HG03103 (cell line): ENCODE data around the gene SEPTIN7.
"Not testable (repeated sequence)": the region's sequence is repeated elsewhere in the genome, so short reads cannot be mapped to it uniquely, and the experiment has no call there.

Experiments used
- ATAC-seq: cut with Tn5 transposase; IDR thresholded peaks from one replicate; pipeline ENCODE4 v1.9.1; 2021; ENCODE audit warnings: low read depth; ENCODE audit not compliant: unreplicated experiment

SEPTIN7 gene

GRCh38 chr7:35800718-35801391, at the start of gene SEPTIN7:
SEPTIN7 (plus strand) TSS chr7:35801057; CDS start chr7:35801210, 153 bp downstream.
- ATAC-seq, result peak; percentile 73

DNA sequence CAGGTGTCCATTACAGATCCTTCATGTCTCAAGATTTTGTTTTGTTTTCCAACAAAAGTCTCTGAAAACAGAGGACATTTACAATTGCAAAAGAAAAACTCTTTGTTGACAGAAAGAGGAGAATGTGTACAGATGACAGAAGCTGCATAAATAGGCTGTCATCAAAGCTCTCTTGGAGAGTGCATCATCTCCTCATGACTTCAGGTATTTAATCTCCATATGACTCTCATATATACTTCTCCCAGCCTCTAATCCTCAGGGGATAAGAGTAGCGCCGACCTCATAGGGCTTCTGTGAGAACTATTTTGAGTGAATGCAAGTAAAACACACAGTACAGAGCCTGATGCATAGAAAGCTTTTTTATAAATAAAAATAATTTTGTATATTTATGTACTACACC, 48.1 kb upstream of the SEPTIN7 start:
- ATAC-seq, result no peak

DNA sequence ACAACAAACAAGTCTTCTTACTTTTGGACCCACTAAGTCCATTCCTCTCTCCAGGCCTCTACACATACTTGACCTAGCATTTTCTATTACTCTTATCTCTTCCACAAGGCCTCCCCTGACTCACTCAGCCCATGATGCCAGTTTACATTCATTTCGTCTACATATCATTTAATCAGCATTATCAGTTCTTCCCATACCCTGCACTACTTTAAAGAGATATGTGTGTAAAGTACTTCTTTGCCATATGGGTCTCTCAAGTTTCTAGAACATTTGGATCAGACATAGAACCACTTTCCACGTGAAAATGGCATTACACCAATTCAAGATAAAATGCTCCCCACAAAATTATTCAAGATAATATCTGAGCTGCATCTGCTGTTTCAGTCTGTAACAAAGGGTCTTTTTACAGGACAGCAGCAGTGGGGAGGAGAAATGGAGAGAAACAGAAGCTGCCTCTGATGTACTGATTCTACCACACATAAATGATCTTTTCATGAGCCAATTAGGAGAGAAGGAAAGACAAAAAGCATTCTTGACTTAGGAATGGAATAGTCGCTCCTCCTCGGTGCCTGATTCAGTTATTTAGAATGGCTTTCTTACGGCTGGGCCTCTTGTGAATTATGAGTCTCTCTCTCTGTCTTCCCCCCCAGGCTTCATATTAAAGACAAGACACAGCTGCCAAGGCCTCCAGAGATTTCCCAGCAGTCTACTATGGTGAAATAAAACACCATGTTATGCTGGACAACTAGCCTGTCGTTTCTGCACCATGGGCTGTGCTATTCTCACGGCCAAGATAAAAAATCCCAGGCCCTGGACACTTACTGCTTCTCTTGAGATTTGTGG, 46.9 kb upstream of the SEPTIN7 start:
- ATAC-seq, result no peak

DNA sequence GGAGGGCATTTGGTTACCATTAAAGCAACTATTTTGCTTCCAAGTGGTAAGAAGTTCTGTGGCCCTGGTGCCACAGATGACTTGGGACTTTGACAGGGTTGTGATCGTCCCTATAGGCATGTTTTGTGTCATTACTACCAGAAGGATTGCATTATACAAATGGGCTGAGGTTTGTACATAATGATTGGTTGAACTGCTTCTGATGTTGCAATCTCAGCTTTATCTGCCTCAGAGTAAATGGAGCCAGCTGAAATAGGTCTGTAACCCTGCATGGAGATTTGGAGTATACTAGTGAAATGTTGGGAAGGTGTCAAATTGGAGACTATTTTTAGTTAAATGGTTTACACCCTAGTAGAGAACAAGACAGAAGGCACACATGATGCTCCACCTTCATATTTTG, 46.1 kb upstream of the SEPTIN7 start:
- ATAC-seq, result no peak

- ATAC-seq, result no peak
Measured at GRCh38 chr7:35755711-35756110, 45.1 kb upstream of the SEPTIN7 start.

- ATAC-seq, result not testable (repeated sequence)
Measured at GRCh38 chr7:35756453-35756852, 44.4 kb upstream of the SEPTIN7 start.

- ATAC-seq, result no peak
Measured at GRCh38 chr7:35757574-35757973, 43.3 kb upstream of the SEPTIN7 start.

DNA sequence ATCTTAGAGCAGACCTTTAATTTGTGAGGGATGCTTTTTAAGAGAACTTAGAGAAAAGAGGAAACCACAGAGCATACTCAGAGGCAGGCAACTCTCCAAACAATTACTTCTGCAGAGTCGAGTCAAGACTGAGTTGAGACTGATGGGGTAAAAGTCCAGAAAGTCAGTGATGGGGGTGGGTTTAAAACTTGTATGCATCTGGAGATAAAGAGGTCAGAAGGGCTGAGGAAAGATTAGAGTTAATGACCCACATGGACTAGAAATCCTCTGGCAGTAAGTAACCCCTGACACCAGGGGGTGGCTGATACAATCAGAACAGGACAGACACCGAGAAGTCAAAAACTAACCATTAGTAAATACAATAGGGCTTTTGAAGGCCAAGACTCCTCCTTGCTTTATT, 42.4 kb upstream of the SEPTIN7 start:
- no peak for ATAC-seq

DNA sequence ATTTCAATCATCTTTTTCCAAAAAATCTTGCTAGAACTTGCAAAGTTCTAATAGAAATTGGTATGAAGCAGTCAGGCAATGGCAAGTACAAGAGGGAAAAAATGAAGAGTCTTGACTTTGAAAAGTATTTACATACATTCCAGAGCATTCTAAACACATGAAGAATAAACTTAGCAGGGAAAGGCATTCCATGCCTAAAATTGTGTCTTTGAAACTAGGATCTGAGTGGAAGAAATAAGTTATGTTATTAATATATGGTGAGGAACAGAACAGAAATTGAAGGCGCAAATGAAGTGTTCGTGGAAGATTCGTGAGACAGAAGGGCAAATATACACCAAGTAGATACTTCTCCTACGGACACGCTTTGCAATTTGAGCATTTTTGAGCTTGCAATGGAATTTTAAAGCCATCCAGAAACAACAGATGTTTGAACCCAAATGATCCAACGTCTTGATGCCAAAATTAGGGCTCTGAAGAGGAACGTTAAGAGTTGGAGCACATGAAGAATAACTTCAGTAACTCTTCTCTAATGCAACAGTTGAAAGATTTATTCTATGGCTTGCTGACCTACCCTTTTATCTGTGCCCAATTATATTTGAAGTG, 40.6 kb upstream of the SEPTIN7 start:
- ATAC-seq, result no peak

DNA sequence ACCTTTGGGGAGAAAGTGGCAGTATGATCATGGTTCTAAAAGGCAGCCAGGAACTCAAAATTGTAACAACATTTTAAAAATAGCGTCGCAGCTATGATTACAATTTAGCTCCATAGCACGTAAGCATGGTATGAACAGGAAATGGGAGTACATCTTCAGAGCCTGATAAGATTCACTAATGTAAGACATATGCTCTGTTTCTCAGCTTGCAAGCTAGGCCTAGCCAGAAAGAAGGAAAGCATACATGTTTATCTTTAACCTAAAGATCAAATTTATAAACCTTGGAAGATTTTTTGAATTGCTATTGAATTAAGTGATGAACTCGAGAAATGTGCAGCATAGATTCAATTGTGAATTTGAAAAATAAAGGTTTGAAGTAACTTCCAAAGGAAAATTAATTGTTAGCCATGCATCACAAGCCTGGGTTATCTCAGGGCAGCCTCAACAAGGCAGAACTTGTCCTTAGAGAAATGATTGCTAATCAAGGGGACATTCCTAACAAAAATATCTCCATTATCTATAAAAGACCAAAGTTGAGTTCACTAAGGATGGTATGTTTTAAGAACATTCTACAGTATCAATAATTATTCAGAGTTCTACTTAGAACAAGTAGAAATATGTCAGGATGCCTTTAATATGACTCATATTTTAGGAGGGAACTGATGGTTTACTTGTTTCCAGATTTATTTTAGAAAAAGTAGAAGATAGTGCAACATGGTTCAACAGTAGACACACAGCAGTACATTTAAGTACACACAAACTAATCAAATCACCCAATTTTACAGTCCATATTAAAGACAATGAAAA, 38.8 kb upstream of the SEPTIN7 start:
- no peak for ATAC-seq

DNA sequence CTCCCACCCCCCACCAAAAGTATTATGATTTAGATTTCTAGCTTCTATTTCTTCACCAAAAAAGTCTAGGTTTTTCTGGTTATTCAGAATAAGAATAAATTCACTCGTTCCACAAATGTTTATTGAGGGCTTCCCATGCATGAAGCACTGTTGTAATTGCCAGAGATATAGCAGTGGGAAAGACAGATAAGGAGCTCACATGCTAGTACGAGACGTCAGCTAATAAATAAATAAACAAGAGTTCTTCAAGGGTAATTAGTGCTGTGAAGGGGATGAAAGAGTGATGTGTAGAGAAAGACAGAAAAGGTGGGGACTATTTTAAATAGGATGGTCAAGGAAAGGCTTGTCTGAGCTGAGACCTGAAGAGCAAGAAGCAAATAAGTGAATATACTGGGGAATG, 38.1 kb upstream of the SEPTIN7 start:
- no peak for ATAC-seq

GRCh38 chr7:35768346-35768745, 32.5 kb upstream of the SEPTIN7 start:
- no peak for ATAC-seq

- ATAC-seq, result no peak
Measured at GRCh38 chr7:35771776-35772175, 29.1 kb upstream of the SEPTIN7 start.

DNA sequence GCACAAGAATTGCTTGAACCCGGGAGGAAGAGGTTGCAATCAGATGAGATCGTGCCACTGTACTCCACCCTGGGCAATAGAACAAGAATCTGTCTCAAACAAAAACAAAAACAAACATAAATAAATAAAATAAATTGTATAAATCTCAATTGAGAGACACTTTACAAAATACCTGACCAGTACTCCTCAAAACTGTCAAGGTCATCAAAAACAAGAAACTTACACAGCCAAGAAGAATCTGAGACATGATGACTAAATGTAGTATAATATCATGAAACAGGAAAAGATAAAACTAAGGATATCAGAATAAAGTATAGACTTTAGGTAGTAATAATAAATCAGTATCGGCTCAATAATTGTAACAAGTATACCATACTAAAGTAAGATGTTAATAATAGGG, 26.9 kb upstream of the SEPTIN7 start:
- no peak for ATAC-seq

DNA sequence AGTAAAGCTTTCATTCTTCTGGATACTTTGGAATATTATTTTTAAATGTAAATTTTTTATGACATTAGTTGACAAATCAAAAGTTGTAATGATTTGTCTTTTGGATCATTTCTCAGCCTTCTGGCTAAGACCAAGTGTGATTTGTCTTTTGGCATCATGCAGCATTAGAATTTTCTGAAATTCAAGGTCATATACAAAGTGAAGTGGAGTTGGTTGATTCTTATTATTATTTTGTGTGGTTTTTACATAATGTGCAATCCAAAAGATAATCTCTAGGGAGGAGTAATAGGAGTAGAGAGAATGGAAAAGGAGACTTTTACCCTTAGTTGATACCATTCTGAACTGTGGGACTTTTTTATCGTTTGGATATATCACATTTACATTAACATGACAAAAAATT, 24.2 kb upstream of the SEPTIN7 start:
- no peak for ATAC-seq

- no peak for ATAC-seq
Measured at GRCh38 chr7:35777121-35777520, 23.7 kb upstream of the SEPTIN7 start.

- ATAC-seq, result no peak
Measured at GRCh38 chr7:35780070-35780469, 20.8 kb upstream of the SEPTIN7 start.

DNA sequence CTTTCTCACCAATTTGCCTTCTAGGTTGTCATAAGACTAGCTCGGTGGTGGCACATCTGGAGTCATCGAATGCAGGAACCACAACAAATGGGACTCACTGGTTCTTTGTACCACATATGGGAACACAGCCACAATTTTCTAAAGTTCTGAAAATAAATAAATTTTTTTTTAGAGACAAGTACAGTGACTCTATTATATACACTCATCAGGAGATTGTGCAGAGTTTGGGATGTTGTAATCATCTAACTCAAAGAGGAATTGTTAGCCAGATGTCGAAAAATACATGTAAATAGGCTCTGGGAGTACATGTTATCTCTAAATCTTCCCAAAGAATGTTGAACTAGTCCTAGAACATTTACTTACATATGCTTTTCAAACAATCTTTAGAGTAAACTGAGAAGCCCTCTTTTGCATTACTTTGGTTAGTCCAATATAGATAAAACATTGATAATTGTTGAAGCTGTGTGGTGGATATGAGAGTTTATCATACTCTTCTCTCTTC, 19.6 kb upstream of the SEPTIN7 start:
- ATAC-seq, result no peak

DNA sequence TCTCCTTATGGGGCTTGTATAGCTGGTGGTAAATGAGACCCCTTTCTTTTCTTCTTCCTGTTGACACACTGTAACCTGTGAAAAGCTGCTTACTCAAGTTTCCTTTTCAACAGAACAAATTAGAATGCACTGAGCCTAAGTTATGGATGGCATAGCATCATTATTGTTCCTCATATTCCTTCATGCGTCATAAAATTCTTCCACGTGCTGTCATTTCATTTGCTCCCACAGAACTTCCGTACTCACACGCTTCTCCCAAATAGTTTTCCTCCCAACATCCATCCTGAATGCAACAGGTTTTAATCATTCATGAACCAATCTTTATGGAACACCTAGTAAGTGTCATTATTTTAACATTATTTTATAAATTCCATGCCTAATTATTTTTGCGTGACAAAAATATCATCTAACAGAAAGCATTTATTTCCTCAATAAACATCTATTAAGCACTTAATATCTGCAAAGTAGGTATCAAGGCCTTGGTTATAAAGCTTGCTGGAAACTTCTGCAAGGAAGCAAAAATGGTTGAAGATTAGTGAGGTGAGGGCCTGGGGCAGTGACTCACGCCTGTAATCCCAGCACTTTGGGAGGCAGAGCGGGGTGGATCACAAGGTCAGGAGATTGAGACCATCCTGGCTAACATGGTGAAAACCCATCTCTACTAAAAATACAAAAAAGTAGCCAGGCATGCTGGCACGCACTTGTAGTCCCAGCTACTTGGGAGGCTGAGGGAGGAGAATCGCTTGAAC, 18.9 kb upstream of the SEPTIN7 start:
- ATAC-seq, result no peak

DNA sequence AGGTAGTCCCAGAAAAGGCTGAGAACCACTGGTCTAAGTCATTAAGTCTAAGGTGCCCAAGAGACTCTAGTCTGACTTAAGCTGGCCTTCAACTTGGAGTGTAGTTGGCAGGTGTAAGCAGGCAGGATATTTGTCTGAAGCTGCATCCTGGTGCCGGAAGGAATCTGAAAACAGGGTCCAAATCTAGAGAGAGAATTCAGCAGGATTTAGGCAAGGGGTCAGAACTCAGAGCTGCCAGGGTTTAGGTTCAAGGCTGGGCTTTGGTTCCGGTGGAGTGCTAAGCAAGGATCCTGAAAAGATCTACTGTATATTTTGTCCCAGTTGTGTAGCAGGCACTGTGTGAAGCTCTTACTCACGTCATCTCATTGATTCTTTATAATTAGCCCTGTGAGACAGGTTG, 16.5 kb upstream of the SEPTIN7 start:
- ATAC-seq, result no peak
